SH-SY5Y (cell line): ENCODE data around the gene FANCC.

ENCODE experiments used
- GATA2 ChIP-seq: IDR thresholded peaks from 2 replicates; pipeline ENCODE4 v1.6.1; 2011; ENCODE audit warnings: mild to moderate bottlenecking, low read depth, low read length
- GATA3 ChIP-seq: IDR thresholded peaks from 2 replicates; pipeline ENCODE4 v1.6.1; 2011; ENCODE audit warnings: low read depth, mild to moderate bottlenecking, low read length, moderate library complexity

The FANCC gene

GRCh38 chr9:95088421-95089161 lies 228.9 kb downstream of the FANCC start:
- TF ChIP-seq GATA3: no peak
- TF ChIP-seq GATA2: no peak

- no peak for TF ChIP-seq GATA2
Observed at GRCh38 chr9:95087659-95088242, 229.8 kb downstream of the FANCC start.

GRCh38 chr9:95086564-95086955 lies 230.9 kb downstream of the FANCC start:
- no peak for TF ChIP-seq GATA3
- no peak for TF ChIP-seq GATA2

GRCh38 chr9:95085861-95086563 lies 231.5 kb downstream of the FANCC start:
- TF ChIP-seq GATA3 (no peak), GATA2 (no peak)

- TF ChIP-seq GATA3 (no peak), GATA2 (no peak)
Observed at GRCh38 chr9:95085036-95085770, 232.3 kb downstream of the FANCC start.

GRCh38 chr9:95084254-95084934 lies 233.1 kb downstream of the FANCC start:
- no peak for TF ChIP-seq GATA2
- TF ChIP-seq GATA3: no peak

GRCh38 chr9:95083086-95083768 lies 234.3 kb downstream of the FANCC start:
- TF ChIP-seq GATA3: no peak
- TF ChIP-seq GATA2: no peak

GRCh38 chr9:95082401-95083084 lies 235.0 kb downstream of the FANCC start:
- TF ChIP-seq GATA2 (no peak), GATA3 (no peak)

- TF ChIP-seq GATA2: no peak
- TF ChIP-seq GATA3: no peak
Observed at GRCh38 chr9:95081998-95082397, 235.5 kb downstream of the FANCC start.

GRCh38 chr9:95080961-95081647 lies 236.4 kb downstream of the FANCC start:
- TF ChIP-seq GATA3 (no peak), GATA2 (no peak)

- no peak for TF ChIP-seq GATA2
- no peak for TF ChIP-seq GATA3
Observed at GRCh38 chr9:95079461-95079860, 238.0 kb downstream of the FANCC start.

GRCh38 chr9:95078939-95079338 lies 238.6 kb downstream of the FANCC start:
- TF ChIP-seq GATA3 (no peak), GATA2 (no peak)

- TF ChIP-seq GATA3 (no peak), GATA2 (no peak)
Observed at GRCh38 chr9:95078511-95078910, 239.0 kb downstream of the FANCC start.
